ENCODE results near the gene KDM3B.
"Not testable (repeated sequence)": the region's sequence is repeated elsewhere in the genome, so short reads cannot be mapped to it uniquely, and the experiment has no call there.

DNA sequence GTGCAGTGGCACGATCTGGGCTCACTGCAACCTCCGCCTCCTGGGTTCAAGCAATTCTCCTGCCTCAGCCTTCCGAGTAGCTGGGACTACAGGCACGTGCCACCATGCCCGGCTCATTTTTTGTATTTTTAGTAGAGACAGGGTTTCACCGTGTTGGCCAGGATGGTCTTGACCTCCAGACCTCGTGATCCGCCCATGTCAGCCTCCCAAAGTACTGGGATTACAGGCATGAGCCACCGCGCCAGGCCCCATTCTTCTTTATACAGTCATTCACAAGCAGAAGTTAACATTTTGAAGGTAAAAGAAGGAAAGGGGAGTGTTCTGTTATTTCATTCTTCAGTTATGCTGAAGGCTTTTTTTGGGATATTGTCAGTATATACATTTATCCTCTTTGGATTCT is 37.4 kb downstream of the KDM3B start:
- not testable (repeated sequence) for TF ChIP-seq EP300 (IDR thresholded peaks at IDR 0.05)
- TF ChIP-seq, protein P1, sequence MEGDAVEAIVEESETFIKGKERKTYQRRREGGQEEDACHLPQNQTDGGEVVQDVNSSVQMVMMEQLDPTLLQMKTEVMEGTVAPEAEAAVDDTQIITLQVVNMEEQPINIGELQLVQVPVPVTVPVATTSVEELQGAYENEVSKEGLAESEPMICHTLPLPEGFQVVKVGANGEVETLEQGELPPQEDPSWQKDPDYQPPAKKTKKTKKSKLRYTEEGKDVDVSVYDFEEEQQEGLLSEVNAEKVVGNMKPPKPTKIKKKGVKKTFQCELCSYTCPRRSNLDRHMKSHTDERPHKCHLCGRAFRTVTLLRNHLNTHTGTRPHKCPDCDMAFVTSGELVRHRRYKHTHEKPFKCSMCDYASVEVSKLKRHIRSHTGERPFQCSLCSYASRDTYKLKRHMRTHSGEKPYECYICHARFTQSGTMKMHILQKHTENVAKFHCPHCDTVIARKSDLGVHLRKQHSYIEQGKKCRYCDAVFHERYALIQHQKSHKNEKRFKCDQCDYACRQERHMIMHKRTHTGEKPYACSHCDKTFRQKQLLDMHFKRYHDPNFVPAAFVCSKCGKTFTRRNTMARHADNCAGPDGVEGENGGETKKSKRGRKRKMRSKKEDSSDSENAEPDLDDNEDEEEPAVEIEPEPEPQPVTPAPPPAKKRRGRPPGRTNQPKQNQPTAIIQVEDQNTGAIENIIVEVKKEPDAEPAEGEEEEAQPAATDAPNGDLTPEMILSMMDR (IDR thresholded peaks at IDR 0.05), result not testable (repeated sequence)
